A673 (cell line): ENCODE data around the gene COL4A4. TPM values are rescaled to one million over a fixed set of nuclear protein-coding genes. Genes with fewer than 3 reads are reported as not detected.

Source experiments
- BruUV-seq: library from RNA; stranded (reverse); fragments of 400-500 nt; replicated peaks from 2 replicates; lab custom pipeline; 2021; lab: Mats Ljungman, UMichigan
- CTCF ChIA-PET: fragments of 300-600 bp; sonication (Branson Sonifier 250); formaldehyde crosslinking; loops from one replicate; lab custom pipeline; 2022; ENCODE audit warnings: antibody characterized with exemption; lab: Charles Lee
- POLR2A ChIA-PET: fragments of 300-600 bp; sonication (Branson Sonifier 250); formaldehyde crosslinking; loops from one replicate; lab custom pipeline; 2022; ENCODE audit warnings: antibody characterized with exemption; ENCODE audit not compliant: low non-redundant PET; lab: Charles Lee
- DNase-seq: peaks from one replicate; pipeline ENCODE4 v3.0.0-alpha.2; 2015; ENCODE audit warnings: low spot score
- H3K27ac ChIP-seq: fragments of 200-600 bp; sonication (generic); 2 replicates; pipeline ENCODE4 v1.5.1; 2016; ENCODE audit warnings: mixed run types, low read depth, mild to moderate bottlenecking, mixed read lengths, antibody characterized with exemption, low read length; ENCODE audit not compliant: poor library complexity, severe bottlenecking
- H3K27me3 ChIP-seq: fragments of 200-600 bp; sonication (generic); replicated peaks from 2 replicates; pipeline ENCODE4 v1.6.1; 2017; ENCODE audit warnings: mixed run types, low read depth, mild to moderate bottlenecking, mixed read lengths, antibody characterized with exemption, low read length; ENCODE audit not compliant: insufficient read depth, poor library complexity
- H3K36me3 ChIP-seq: fragments of 200-600 bp; sonication (generic); 2 replicates; pipeline ENCODE4 v1.6.1; 2016; ENCODE audit warnings: mixed run types, mild to moderate bottlenecking, mixed read lengths, antibody characterized with exemption, low read length; ENCODE audit not compliant: insufficient read depth, poor library complexity, severe bottlenecking
- H3K4me1 ChIP-seq: fragments of 200-600 bp; sonication (generic); 2 replicates; pipeline ENCODE4 v1.6.1; 2017; ENCODE audit warnings: mixed run types, mild to moderate bottlenecking, mixed read lengths, antibody characterized with exemption, low read length; ENCODE audit not compliant: insufficient read depth, poor library complexity, severe bottlenecking
- H3K4me3 ChIP-seq: fragments of 200-600 bp; sonication (generic); 2 replicates; pipeline ENCODE4 v1.5.1; 2016; ENCODE audit warnings: low read depth, mixed run types, mild to moderate bottlenecking, mixed read lengths, low read length; ENCODE audit not compliant: poor library complexity, severe bottlenecking
- H3K9me3 ChIP-seq: fragments of 200-600 bp; sonication (generic); 2 replicates; pipeline ENCODE4 v1.6.1; 2016; ENCODE audit warnings: mixed run types, low read depth, mild to moderate bottlenecking, mixed read lengths, antibody characterized with exemption, low read length; ENCODE audit not compliant: poor library complexity, severe bottlenecking
- CTCF ChIP-seq: fragments of 300-800, 200-600 bp; sonication (generic); conservative IDR thresholded peaks from 2 replicates; pipeline ENCODE4 v1.5.1; 2017; ENCODE audit warnings: low read depth, mild to moderate bottlenecking, antibody characterized with exemption, low read length, moderate library complexity, mixed read lengths
- EZH2 ChIP-seq: fragments of 200-600 bp; sonication (generic); IDR thresholded peaks from 2 replicates; pipeline ENCODE4 v1.6.1; 2017; ENCODE audit warnings: borderline replicate concordance, low read depth, mild to moderate bottlenecking, mixed read lengths, antibody characterized with exemption, low read length; ENCODE audit not compliant: poor library complexity, severe bottlenecking
- intact Hi-C: fragments of 100-400 bp; cut with micrococcal nuclease; formaldehyde crosslinking; loops from one replicate; pipeline ENCODE4 v1.10.0; 2022; ENCODE audit not compliant: unreplicated experiment
- total RNA-seq: library from RNA; stranded (reverse); gene quantifications from 2 replicates; pipeline ENCODE4 v1.2.3, GENCODE V29; 2021

COL4A4 gene
- total RNA-seq, 1 experiment from 2014 or later, result not detected

GRCh38 chr2:227013330-227013729, 150.7 kb downstream of the COL4A4 start:
- Histone ChIP-seq H3K4me1 (no peaks in the 10 kb centered on the region), H3K9me3 (no peaks in the 10 kb centered on the region), H3K4me3 (no peak overlapping the region), H3K27me3 (no peaks in the 10 kb centered on the region), H3K27ac (no peak overlapping the region), H3K36me3 (no peaks in the 10 kb centered on the region)
- no peak for DNase-seq
- intact Hi-C loops, result no loop called here
- no TSS peak for BruUV-seq
- ChIA-PET POLR2A (no interaction called here), CTCF (no interaction called here)
- TF ChIP-seq CTCF, result no peak
- no peak for TF ChIP-seq EZH2

DNA sequence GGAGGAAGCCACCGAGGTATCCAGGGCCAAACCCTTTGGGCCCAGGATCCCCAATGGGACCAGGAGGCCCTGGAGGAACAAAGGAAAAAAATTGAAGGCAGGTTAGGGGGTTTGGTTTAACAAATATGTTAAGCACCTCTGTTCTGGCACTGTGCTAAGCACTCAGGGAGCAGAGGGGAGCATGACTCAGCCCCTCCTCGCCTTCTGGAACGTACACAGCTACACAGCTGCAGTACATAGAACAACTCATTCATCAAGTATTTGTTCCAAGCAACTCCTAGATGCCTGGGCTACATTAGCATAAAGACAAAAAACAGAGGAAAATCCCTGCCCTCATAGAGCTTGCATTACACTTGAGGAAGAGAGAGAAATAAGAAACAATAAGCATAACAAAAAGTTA, 153.6 kb downstream of the COL4A4 start:
- DNase-seq, result no peak
- ChIA-PET POLR2A (no interaction called here), CTCF (no interaction called here)
- H3K9me3 ChIP-seq, result no peaks in the 10 kb centered on the region
- no peaks in the 10 kb centered on the region for H3K4me1 ChIP-seq
- no peaks in the 10 kb centered on the region for H3K27me3 ChIP-seq
- BruUV-seq, result no TSS peak
- TF ChIP-seq EZH2, result no peak
- H3K4me3 ChIP-seq, result no peak overlapping the region
- no peaks in the 10 kb centered on the region for H3K36me3 ChIP-seq
- no peak overlapping the region for H3K27ac ChIP-seq
- intact Hi-C loops, result no loop called here

- no peaks in the 10 kb centered on the region for H3K36me3 ChIP-seq
- BruUV-seq, result no TSS peak
- no peaks in the 10 kb centered on the region for H3K9me3 ChIP-seq
- no peak overlapping the region for H3K27ac ChIP-seq
- intact Hi-C loops, result no loop called here
- TF ChIP-seq CTCF (no peak), EZH2 (no peak)
- no peak for DNase-seq
- CTCF ChIA-PET, result no interaction called here
- POLR2A ChIA-PET, result no interaction called here
- H3K27me3 ChIP-seq, result no peaks in the 10 kb centered on the region
- H3K4me1 ChIP-seq, result no peaks in the 10 kb centered on the region
- no peak overlapping the region for H3K4me3 ChIP-seq
These were observed 156.1 kb downstream of the COL4A4 start for GRCh38 chr2:227007940-227008339.

DNA sequence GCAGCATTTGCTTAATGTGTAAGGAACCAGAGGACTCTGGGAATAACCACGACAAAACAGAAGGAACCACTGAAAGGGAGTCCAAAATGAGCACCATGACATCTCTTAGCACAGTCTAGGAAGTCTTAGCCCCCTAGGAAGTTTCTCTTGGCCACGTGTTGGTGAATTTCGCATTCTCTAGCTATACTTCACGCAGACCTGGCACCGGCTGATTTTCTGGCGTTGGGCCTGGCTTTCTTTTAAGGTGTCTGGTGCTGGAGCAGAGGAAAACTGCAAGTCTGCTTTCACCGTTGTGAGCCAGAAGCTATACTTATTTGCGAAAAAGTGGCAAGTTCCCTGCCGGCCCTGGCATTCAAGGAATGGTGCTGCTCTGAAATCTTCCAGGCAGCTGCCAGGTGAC, 156.9 kb downstream of the COL4A4 start:
- no TSS peak for BruUV-seq
- Histone ChIP-seq H3K4me1 (no peaks in the 10 kb centered on the region), H3K27me3 (no peaks in the 10 kb centered on the region), H3K27ac (no peak overlapping the region), H3K9me3 (no peaks in the 10 kb centered on the region), H3K36me3 (no peaks in the 10 kb centered on the region), H3K4me3 (no peak overlapping the region)
- CTCF ChIA-PET, result no interaction called here
- DNase-seq, result no peak
- intact Hi-C loops, result no loop called here
- no peak for TF ChIP-seq EZH2
- TF ChIP-seq CTCF, result no peak
- POLR2A ChIA-PET, result no interaction called here
